BE2C (cell line): ENCODE measurements around the gene VWC2L. TPM values are rescaled to one million over a fixed set of nuclear protein-coding genes. Genes with fewer than 3 reads are reported as not detected.
A peak's percentile ranks its signal among the peaks of the same experiment; 100 is the strongest.

Experiments
- DNase-seq: peaks from one replicate; pipeline ENCODE4 v3.0.0-alpha.2; 2020
- H3K27me3 ChIP-seq: fragments of 250-450 bp; sonication (Bioruptor Pico); 2 replicates; pipeline ENCODE4 v1.5.1; 2020; ENCODE audit warnings: mild to moderate bottlenecking
- H3K36me3 ChIP-seq: fragments of 250-450 bp; sonication (Bioruptor Pico); 2 replicates; pipeline ENCODE4 v1.5.1; 2020; ENCODE audit warnings: mild to moderate bottlenecking
- H3K4me1 ChIP-seq: fragments of 250-450 bp; sonication (Bioruptor Pico); 2 replicates; pipeline ENCODE4 v1.5.1; 2020
- H3K4me3 ChIP-seq: 2 replicates; pipeline ENCODE4 v1.5.1; 2011; ENCODE audit warnings: low read depth, low read length
- H3K9me3 ChIP-seq: fragments of 250-450 bp; sonication (Bioruptor Pico); 2 replicates; pipeline ENCODE4 v1.5.1; 2020
- polyA plus RNA-seq: library from polyadenylated mRNA; unstranded; fragments of >200 nt; gene quantifications from one replicate; pipeline ENCODE4 v1.2.1, GENCODE V29; 2012; ENCODE audit warnings: low read depth, missing spikeins; ENCODE audit not compliant: insufficient read length, insufficient read depth
- TF ChIP-seq, protein P1 (sequence below): IDR thresholded peaks from 2 replicates; pipeline ENCODE4 v1.5.1; 2012; ENCODE audit warnings: mild to moderate bottlenecking, low read depth, low read length

Gene VWC2L
- not detected for polyA plus RNA-seq

GRCh38 chr2:214410918-214411554 lies at the start of gene VWC2L:
Gene VWC2L, plus strand, starts transcription at chr2:214411054. Its CDS starts 3,140 bp downstream, at chr2:214414194.
- Histone ChIP-seq H3K4me3 (peak within 1 kb of the TSS; percentile 71), H3K9me3 (no peaks in the 10 kb centered on the region), H3K36me3 (no peaks in the 10 kb centered on the region), H3K27me3 (no peaks in the 10 kb centered on the region), H3K4me1 (no peaks in the 10 kb centered on the region)
- peak; percentile 68 for DNase-seq
- TF ChIP-seq, protein P1, sequence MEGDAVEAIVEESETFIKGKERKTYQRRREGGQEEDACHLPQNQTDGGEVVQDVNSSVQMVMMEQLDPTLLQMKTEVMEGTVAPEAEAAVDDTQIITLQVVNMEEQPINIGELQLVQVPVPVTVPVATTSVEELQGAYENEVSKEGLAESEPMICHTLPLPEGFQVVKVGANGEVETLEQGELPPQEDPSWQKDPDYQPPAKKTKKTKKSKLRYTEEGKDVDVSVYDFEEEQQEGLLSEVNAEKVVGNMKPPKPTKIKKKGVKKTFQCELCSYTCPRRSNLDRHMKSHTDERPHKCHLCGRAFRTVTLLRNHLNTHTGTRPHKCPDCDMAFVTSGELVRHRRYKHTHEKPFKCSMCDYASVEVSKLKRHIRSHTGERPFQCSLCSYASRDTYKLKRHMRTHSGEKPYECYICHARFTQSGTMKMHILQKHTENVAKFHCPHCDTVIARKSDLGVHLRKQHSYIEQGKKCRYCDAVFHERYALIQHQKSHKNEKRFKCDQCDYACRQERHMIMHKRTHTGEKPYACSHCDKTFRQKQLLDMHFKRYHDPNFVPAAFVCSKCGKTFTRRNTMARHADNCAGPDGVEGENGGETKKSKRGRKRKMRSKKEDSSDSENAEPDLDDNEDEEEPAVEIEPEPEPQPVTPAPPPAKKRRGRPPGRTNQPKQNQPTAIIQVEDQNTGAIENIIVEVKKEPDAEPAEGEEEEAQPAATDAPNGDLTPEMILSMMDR = peak; percentile 24

GRCh38 chr2:214361116-214361515 lies 49.7 kb upstream of the VWC2L start:
- no peak overlapping the region for H3K4me3 ChIP-seq
- DNase-seq = no peak
- TF ChIP-seq, protein P1 = no peak

GRCh38 chr2:214365549-214365948 lies 45.3 kb upstream of the VWC2L start:
- H3K27me3 ChIP-seq = no peaks in the 10 kb centered on the region
- H3K9me3 ChIP-seq = no peaks in the 10 kb centered on the region
- H3K4me1 ChIP-seq = no peaks in the 10 kb centered on the region
- DNase-seq = no peak
- TF ChIP-seq, protein P1 = no peak
- H3K36me3 ChIP-seq = no peaks in the 10 kb centered on the region
- H3K4me3 ChIP-seq = no peak overlapping the region

More at GRCh38 chr2:214361116-214361515, 49.7 kb upstream of the VWC2L start:
- Histone ChIP-seq H3K27me3 (no peaks in the 10 kb centered on the region), H3K9me3 (no peaks in the 10 kb centered on the region), H3K4me1 (no peaks in the 10 kb centered on the region), H3K36me3 (no peaks in the 10 kb centered on the region)

- no peak for DNase-seq
- H3K4me3 ChIP-seq = no peak overlapping the region
- TF ChIP-seq, protein P1 = no peak
- H3K36me3 ChIP-seq = no peaks in the 10 kb centered on the region
- H3K9me3 ChIP-seq = no peaks in the 10 kb centered on the region
- H3K4me1 ChIP-seq = no peaks in the 10 kb centered on the region
- H3K27me3 ChIP-seq = no peaks in the 10 kb centered on the region
These were observed 43.7 kb upstream of the VWC2L start for GRCh38 chr2:214367171-214367570.

GRCh38 chr2:214376618-214377285 lies 34.1 kb upstream of the VWC2L start:
- Histone ChIP-seq H3K36me3 (no peaks in the 10 kb centered on the region), H3K4me3 (no peak overlapping the region), H3K27me3 (no peaks in the 10 kb centered on the region), H3K4me1 (no peaks in the 10 kb centered on the region), H3K9me3 (no peaks in the 10 kb centered on the region)
- TF ChIP-seq, protein P1 = no peak
- no peak for DNase-seq

DNA sequence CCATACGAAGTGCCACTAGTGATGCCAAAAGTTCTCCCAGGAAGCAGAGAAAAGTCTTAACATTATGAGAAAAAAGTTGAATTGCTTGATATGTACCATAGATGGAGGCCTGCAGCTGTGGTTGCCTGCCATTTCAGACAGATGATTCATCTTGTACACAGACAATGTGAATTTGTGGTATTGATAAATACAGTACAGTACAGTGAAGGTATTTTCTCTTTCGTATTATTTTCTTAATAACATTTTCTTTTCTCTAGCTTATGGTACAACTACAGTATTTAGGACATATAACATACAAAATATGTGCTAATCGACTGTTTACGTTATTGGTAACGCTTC lies 33.6 kb upstream of the VWC2L start:
- H3K4me1 ChIP-seq = no peaks in the 10 kb centered on the region
- no peaks in the 10 kb centered on the region for H3K27me3 ChIP-seq
- no peak for DNase-seq
- H3K36me3 ChIP-seq = no peaks in the 10 kb centered on the region
- no peaks in the 10 kb centered on the region for H3K9me3 ChIP-seq
- TF ChIP-seq, protein P1 = no peak
- H3K4me3 ChIP-seq = no peak overlapping the region
